HG02852 (cell line): ENCODE results near the gene ELAVL2.

ENCODE experiments used
- ATAC-seq: cut with Tn5 transposase; IDR thresholded peaks from one replicate; pipeline ENCODE4 v1.9.1; 2021; ENCODE audit warnings: mild to moderate bottlenecking, moderate library complexity; ENCODE audit not compliant: unreplicated experiment

Gene ELAVL2

DNA sequence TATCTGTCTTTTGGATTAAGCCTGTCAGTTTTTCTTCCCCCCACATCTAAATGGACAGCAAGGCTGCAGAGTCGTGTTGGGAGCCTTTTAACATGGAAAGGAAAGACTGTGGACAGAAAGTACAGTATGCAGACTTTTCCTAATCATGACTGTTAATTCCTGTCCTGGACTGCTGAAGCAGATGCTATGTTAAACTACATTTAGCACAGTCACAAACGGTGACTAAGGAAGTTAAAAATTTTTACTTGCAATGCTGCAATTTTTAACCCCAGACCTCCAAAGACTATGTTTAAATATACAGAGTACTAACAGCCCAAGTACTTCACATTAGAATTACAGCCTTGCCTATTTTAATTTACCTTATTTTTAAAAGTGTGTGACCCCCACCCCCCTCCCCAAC, 51.8 kb downstream of the ELAVL2 start:
- ATAC-seq, result no peak

- no peak for ATAC-seq
Observed at GRCh38 chr9:23772385-23772783, 53.7 kb downstream of the ELAVL2 start.

DNA sequence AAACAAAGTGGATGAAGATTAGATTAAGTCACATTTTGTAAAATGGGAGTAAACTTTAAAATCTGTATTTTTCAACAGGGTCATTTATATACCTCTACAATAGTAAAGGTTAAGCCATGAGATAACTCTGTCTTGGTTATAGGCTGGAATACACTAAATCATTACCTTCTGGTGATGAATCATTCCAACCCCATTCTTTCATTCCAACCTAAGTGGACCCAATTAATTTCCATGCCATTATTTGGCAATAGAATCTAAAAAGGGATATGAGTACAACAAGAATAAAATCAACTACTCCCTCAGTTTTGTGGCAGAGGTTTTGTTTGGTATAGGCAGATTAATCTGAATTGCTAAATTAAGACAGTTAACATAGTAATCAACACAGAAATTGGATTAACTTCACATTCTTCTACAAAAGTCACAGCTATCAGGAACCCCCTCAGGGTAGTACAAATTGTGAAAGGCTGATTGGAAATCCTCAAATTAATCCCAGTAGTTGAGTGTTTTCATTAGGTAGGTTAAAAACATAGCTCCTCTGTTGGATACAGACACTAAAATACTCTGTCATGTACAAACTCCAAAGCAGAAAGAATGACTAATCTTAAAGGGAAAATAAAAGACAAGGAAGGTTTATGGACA, 54.2 kb downstream of the ELAVL2 start:
- ATAC-seq, result no peak

GRCh38 chr9:23769307-23769935, 56.6 kb downstream of the ELAVL2 start:
- ATAC-seq, result no peak

DNA sequence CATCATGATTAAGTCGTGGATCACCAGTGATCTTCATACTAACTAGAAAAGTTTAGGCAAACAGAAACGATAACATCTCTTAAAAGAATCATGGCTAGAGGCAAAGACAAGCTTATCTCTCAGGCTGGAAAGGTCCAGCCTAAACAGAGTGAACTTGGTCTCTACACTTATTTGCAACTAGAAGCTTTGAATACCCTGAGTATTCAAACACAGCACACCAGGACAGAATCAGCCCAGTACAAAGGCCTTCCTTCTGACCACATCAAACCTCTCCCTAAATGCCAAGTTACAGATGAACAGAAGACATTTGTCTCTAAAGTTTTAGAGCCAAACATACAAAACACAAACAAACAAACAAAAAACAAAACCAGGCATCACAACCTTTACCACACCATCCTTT, 57.2 kb downstream of the ELAVL2 start:
- no peak for ATAC-seq

DNA sequence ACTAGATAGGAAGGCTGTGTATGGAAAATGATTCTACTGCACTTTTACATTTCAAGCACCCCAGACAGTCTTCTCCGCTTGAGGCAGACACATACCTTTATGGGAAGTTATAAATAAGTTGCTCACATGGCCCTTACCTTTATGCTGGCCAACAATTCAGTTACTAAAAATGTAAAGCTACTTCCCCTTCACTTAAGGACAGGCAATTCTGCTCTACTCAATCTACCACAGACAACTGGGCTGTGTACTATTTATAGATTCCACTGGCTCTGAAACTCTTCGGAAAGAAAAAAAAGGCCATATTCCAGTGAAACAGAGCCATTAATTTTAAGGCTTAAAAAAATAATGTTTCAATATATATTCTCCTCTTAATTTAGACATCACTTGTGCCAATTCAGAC, 59.4 kb downstream of the ELAVL2 start:
- no peak for ATAC-seq

DNA sequence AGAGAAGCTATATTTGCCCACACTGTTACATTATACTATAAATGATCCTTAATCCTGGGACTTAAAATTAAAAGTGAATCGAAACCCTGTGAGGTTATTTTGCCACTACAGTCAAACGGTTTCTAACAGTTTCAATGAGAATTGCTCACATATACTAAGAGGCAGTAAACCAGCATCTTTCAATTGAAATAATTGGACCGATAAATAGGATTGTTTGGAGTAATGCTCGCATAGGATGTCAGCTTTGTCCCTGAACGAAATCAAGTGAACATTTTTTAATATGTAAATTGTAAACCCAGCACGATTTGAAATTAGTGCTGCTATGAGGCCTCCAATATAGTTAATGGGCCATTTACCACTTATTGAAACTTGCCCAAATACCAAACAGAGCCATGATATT, 60.5 kb downstream of the ELAVL2 start:
- ATAC-seq, result no peak

DNA sequence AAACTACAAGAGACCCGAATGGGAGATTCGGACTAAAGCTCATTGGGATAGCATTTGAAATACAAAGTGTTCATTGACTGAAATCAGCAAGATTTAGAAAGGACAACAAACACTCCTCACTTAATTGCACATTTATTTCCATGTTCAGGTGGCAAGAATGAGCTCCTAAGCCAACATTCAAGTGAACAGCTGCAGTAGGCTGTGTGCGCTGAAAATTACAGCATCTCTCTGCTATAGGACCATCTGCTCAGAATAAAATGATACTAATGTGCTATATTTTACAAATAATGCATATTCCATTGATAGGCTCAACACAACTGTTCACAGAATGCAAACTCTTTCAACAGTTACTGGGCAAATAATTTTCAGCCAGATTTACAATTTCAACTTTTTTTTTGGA, 61.8 kb downstream of the ELAVL2 start:
- no peak for ATAC-seq

DNA sequence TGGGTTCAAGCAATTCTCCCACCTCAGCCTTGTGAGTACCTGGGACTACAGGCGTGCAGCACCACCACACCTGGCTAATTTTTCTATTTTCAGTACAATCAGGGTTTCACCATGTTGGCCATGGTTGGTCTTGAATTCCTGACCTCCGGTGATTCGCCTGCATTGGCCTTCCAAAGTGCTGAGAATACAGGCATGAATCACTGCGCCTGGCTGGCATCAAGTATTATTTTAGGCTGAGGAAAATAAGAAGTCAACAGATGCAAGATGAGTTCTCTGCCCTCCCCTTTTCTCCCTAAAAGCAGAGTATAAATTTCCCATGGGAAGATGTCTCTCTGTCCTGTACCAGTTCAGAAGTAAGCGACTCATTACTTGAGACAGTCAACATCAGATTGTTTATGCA, 71.5 kb downstream of the ELAVL2 start:
- no peak for ATAC-seq

- ATAC-seq, result no peak
Observed at GRCh38 chr9:23752859-23753258, 73.2 kb downstream of the ELAVL2 start.

- ATAC-seq, result no peak
Observed at GRCh38 chr9:23751633-23752032, 74.4 kb downstream of the ELAVL2 start.

- no peak for ATAC-seq
Observed at GRCh38 chr9:23750808-23751207, 75.2 kb downstream of the ELAVL2 start.

GRCh38 chr9:23747088-23748075, 78.7 kb downstream of the ELAVL2 start:
- ATAC-seq, result no peak

DNA sequence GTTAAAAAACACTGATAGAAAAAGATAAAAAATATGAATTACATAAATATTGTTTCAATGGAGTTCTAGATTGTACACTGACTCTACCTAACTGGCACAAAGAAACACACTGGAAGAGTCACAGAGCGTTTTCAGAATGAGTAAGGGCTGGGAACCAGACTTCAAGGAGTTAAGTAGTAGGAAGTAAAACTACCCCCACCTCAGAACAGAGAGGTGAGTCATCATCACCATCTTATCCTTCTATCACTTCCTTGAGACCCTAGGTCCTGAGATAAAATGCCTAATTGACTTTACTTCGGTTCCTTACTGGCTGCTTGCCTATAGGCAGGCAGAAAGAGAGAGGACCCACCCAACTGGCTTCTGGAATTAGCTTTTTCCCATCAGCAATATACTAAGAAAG, 79.7 kb downstream of the ELAVL2 start:
- ATAC-seq, result no peak

DNA sequence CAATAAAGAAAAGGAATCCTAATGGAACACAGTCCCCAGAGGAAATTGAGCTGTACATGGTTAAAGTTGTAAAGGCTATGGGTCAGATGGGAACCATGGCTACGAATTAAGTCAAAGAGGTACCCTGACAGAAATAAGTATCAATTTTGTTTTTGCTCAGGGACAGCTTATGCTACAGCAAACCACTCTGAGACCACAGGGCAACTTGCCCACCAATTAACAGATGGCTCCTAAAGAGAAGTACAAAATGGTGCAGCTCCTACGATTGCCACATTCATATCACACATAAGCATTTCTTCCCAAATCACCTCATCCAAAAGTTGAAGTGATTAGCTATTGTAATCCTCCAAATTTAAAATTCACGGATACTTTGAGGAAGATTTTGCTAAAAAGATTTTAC, 83.0 kb downstream of the ELAVL2 start:
- no peak for ATAC-seq

GRCh38 chr9:23741351-23741750, 84.7 kb downstream of the ELAVL2 start:
- ATAC-seq, result no peak

DNA sequence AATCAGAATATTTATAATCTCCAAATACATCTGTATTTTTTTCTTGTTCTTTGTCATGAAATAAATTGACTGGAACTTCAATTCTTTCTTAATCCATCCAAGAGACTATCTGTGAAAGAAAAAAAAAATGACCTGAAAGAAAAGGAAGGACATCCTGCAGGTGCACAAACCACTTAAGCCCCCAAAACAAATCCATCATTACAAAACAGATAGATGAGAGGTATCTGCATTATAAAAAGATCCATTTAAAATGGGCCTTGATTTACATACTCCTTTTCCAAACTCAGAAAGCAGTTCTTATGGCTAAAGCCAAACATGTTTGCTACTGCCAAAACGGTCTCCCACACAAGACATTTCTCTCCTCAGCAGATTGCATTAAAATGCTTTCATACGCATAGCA, 85.5 kb downstream of the ELAVL2 start:
- ATAC-seq, result no peak

DNA sequence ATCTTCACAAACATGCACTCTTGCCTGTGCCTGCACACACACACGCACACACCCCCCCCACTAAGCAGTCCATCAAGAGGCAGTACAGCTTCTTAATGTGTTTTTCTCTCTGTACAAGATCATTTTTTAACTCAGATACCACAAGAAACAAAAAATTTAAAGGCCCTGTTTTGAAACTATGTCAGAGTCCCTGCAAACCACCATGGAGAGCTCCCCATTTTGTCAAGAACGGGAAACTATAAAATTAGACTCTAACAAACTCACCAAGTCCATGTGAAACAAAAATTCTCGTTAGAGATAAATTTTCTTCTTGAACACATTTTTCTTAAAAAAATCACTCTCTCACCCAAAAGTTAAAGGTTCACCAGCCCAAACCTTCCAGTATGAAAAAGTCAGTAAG, 86.3 kb downstream of the ELAVL2 start:
- no peak for ATAC-seq

- no peak for ATAC-seq
Observed at GRCh38 chr9:23736293-23736692, 89.7 kb downstream of the ELAVL2 start.

GRCh38 chr9:23733495-23734078, 92.5 kb downstream of the ELAVL2 start:
- ATAC-seq, result no peak

DNA sequence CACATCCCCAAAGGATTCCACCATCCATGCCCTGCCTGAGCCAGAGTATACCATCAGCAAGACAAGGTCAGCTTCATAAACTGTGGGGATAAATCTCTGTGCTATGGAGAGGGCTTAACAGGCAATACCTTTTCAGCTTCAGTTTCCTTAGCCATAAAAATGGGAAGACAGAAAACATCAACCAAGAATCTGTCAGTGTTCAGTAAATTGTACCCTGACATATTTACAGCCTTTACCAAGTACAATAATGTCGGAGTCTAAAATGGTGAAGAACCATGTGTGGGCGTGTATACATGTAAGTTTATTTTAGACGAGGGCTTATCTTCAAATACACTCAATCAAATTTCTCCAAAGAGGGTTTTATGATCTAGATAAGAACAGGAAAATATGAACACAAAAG, 94.7 kb downstream of the ELAVL2 start:
- no peak for ATAC-seq
